NCI-H128 (cell line): ENCODE measurements around the gene SLC5A5.

Experiments used
- DNase-seq: peaks from one replicate; lab custom pipeline; 2025; ENCODE audit not compliant: unreplicated experiment; lab: John Stamatoyannopoulos, UW

The SLC5A5 gene

GRCh38 chr19:17871878-17872250 is at the start of gene SLC5A5:
Gene SLC5A5, plus strand, starts transcription at chr19:17871945. Its CDS starts 375 bp downstream, at chr19:17872320.
- no peak for DNase-seq

- no peak for DNase-seq
Observed at GRCh38 chr19:17824339-17824738, 47.4 kb upstream of the SLC5A5 start.

- no peak for DNase-seq
Observed at GRCh38 chr19:17826508-17827056, 45.2 kb upstream of the SLC5A5 start.

- no peak for DNase-seq
Observed at GRCh38 chr19:17829855-17830566, 41.7 kb upstream of the SLC5A5 start.

- no peak for DNase-seq
Observed at GRCh38 chr19:17830567-17831418, 41.0 kb upstream of the SLC5A5 start.

- DNase-seq: no peak
Observed at GRCh38 chr19:17831419-17831888, 40.3 kb upstream of the SLC5A5 start.

- no peak for DNase-seq
Observed at GRCh38 chr19:17832443-17833208, 39.1 kb upstream of the SLC5A5 start.

GRCh38 chr19:17834350-17835181 is 37.2 kb upstream of the SLC5A5 start:
- DNase-seq: no peak

GRCh38 chr19:17835182-17836006 is 36.4 kb upstream of the SLC5A5 start:
- no peak for DNase-seq

GRCh38 chr19:17836530-17836929 is 35.2 kb upstream of the SLC5A5 start:
- no peak for DNase-seq

GRCh38 chr19:17837972-17838371 is 33.8 kb upstream of the SLC5A5 start:
- no peak for DNase-seq

- no peak for DNase-seq
Observed at GRCh38 chr19:17840019-17840418, 31.7 kb upstream of the SLC5A5 start.

GRCh38 chr19:17841371-17841809 is 30.4 kb upstream of the SLC5A5 start:
- no peak for DNase-seq

GRCh38 chr19:17841810-17842662 is 29.7 kb upstream of the SLC5A5 start:
- DNase-seq: no peak

GRCh38 chr19:17842663-17843291 is 29.0 kb upstream of the SLC5A5 start:
- no peak for DNase-seq

GRCh38 chr19:17843292-17843827 is 28.4 kb upstream of the SLC5A5 start:
- no peak for DNase-seq

GRCh38 chr19:17843908-17844490 is 27.7 kb upstream of the SLC5A5 start:
- DNase-seq: no peak
